ENCODE measurements around the gene EFCAB6. TPM values are rescaled to one million over a fixed set of nuclear protein-coding genes. Genes with fewer than 3 reads are reported as not detected.

Gene EFCAB6
- total and polyA plus RNA-seq, 8 donors: 0.29 to 10.5 (median 3.5) TPM

- intact Hi-C loops (cut with DNase I; ENCODE audit: low total_unique reads): no loop called here
- Histone ChIP-seq H3K4me3 (no peak overlapping the region), H3K27me3 (no peaks in the 10 kb centered on the region), H3K36me3 (no peaks in the 10 kb centered on the region), H3K4me1 (no peaks in the 10 kb centered on the region), H3K9me3 (no peaks in the 10 kb centered on the region), H3K27ac (no peak overlapping the region)
- WGBS, 5 donors: 73 to 90% (median 84%) methylated on average over 10 to 12 of the region's 12 CpGs
- no peak for DNase-seq
- TF ChIP-seq CTCF (IDR thresholded peaks at IDR 0.05): no peak
- TF ChIP-seq POLR2AphosphoS5 (IDR thresholded peaks at IDR 0.05): no peak
- no peak for TF ChIP-seq EP300 (IDR thresholded peaks at IDR 0.05)
- no peak for TF ChIP-seq POLR2A (IDR thresholded peaks at IDR 0.05)
These were observed 268.4 kb downstream of the EFCAB6 start for GRCh38 chr22:43543522-43544288.

- Histone ChIP-seq H3K4me3 (no peak overlapping the region), H3K4me1 (no peaks in the 10 kb centered on the region), H3K27me3 (no peaks in the 10 kb centered on the region), H3K27ac (no peak overlapping the region), H3K9me3 (no peaks in the 10 kb centered on the region), H3K36me3 (no peaks in the 10 kb centered on the region)
- TF ChIP-seq EP300 (IDR thresholded peaks at IDR 0.05): no peak
- no peak for TF ChIP-seq POLR2AphosphoS5 (IDR thresholded peaks at IDR 0.05)
- TF ChIP-seq CTCF (IDR thresholded peaks at IDR 0.05): no peak
- no peak for TF ChIP-seq POLR2A (IDR thresholded peaks at IDR 0.05)
- WGBS, 5 donors: 86 to 88% (median 88%) methylated on average over 20 to 23 of the region's 23 CpGs
- no peak for DNase-seq
- intact Hi-C loops (cut with DNase I; ENCODE audit: low total_unique reads): no loop called here
These were observed 269.2 kb downstream of the EFCAB6 start for GRCh38 chr22:43542681-43543521.

- H3K4me3 ChIP-seq: no peak overlapping the region
- H3K4me1 ChIP-seq: no peaks in the 10 kb centered on the region
- H3K36me3 ChIP-seq: peaks cover 0 to 7% (median 0%) of the 10 kb centered on the region in 4 donors
- no peaks in the 10 kb centered on the region for H3K27me3 ChIP-seq
- TF ChIP-seq POLR2A (IDR thresholded peaks at IDR 0.05) (no peak), CTCF (IDR thresholded peaks at IDR 0.05) (no peak), POLR2AphosphoS5 (IDR thresholded peaks at IDR 0.05) (no peak), EP300 (IDR thresholded peaks at IDR 0.05) (no peak)
- intact Hi-C loops (cut with DNase I; ENCODE audit: low total_unique reads): no loop called here
- H3K9me3 ChIP-seq: peaks cover 0 to 7% (median 3%) of the 10 kb centered on the region in 4 donors
- WGBS, 5 donors: 73 to 86% (median 78%) methylated on average over 17 to 18 of the region's 18 CpGs
- no peak overlapping the region for H3K27ac ChIP-seq
- DNase-seq: no peak
These were observed 270.4 kb downstream of the EFCAB6 start for GRCh38 chr22:43541462-43542407.

GRCh38 chr22:43541022-43541421 lies 271.1 kb downstream of the EFCAB6 start:
- no peaks in the 10 kb centered on the region for H3K4me1 ChIP-seq
- H3K27me3 ChIP-seq: no peaks in the 10 kb centered on the region
- H3K9me3 ChIP-seq: peaks cover 0 to 7% (median 3%) of the 10 kb centered on the region in 4 donors
- H3K4me3 ChIP-seq: no peak overlapping the region
- 78 to 91% (median 88%) methylated on average over 6 of the region's 6 CpGs for WGBS, 5 donors
- DNase-seq: no peak
- H3K27ac ChIP-seq: no peak overlapping the region
- intact Hi-C loops (cut with DNase I; ENCODE audit: low total_unique reads): no loop called here
- TF ChIP-seq POLR2A (IDR thresholded peaks at IDR 0.05) (no peak), EP300 (IDR thresholded peaks at IDR 0.05) (no peak), POLR2AphosphoS5 (IDR thresholded peaks at IDR 0.05) (no peak), CTCF (IDR thresholded peaks at IDR 0.05) (no peak)
- H3K36me3 ChIP-seq: peaks cover 0 to 14% (median 0%) of the 10 kb centered on the region in 4 donors
